GM19395 (cell line): ENCODE measurements around the gene SERPINA12.

Source experiments
- ATAC-seq: cut with Tn5 transposase; IDR thresholded peaks from one replicate; pipeline ENCODE4 v1.9.1; 2021; ENCODE audit warnings: mild to moderate bottlenecking, moderate library complexity; ENCODE audit not compliant: unreplicated experiment

SERPINA12 gene

DNA sequence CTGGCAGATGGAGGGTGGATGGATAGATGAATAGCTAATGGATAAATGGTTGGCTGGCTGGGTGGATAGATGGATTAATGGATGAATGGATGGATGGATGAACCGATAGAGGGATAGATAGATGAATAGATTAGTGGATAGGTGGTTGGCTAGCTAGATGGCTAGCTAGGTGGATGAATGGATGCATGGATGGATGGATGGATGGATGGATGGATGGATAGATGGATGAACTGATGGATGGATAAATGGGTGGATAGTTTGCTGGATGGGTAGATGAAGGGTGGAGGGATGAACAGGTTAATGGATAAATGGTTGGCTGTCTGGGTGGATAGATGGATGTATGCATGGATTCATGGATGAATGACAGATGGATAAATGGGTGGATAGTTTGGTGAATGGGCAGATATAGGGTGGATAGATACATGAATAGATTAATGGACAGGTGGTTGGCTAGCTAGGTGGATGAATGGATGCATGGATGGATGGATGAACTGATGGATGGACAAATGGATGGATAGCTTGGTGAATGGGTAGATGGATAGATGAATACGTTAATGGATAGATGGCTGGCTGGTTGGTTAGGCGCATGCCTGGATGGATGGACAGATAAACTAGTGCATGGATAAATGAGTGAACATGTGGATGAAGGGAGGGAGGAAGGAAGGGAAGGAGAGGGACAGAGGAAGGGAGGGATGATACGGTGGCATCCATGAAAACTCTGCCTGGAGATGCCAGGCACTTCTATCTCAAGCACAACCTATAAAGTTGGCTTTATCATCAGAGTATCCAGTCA is 41.3 kb downstream of the SERPINA12 start:
- ATAC-seq: no peak

DNA sequence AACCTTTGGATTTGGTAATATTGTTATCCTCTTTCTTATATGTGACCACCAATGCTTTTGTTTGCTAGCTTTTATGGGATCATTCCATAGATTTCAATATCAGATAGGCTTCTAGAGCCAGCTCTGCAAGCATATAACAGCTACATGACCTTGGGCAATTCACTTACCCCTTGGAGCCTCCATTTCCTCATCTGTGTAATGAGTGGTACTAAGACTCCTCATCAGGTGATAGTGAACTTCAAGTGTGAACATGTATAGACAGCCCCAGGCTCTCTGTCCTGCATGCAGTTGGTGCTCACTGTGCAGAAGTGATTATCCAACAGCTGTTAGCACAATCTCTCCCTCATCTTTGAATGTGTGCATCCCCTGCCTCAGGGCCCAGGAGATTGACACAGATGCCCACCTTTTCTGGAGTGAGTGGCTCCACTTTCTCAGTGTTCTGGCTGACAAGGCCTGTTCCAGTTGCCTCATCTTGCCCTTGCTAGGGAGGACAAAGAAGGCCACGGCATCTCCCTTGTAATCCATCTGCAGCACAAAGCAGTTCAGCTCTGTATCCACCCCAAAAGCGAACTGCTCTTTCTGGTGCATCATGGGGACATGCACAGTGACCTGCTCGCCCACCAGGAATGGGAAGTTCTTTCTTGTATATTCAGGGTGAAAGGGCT is 42.4 kb downstream of the SERPINA12 start:
- no peak for ATAC-seq

DNA sequence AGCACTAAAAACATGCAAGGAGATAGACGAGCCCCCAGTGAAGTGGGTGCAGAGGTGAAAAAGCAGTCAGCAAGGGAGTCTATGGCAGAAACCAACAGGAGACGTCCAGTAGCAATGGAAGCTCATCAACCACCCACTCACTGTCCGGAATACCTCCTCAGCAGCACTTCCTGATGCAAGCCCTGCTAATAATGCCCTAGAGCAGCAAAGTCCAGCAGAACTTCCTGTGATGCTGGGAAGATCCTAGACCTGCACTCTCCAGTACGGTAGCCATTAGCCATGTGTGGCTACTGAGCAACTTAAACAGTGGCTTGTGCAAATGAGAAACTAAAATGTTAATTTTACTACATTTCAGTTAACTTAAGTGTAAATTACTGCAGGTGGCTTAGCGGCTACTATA is 44.2 kb downstream of the SERPINA12 start:
- no peak for ATAC-seq

DNA sequence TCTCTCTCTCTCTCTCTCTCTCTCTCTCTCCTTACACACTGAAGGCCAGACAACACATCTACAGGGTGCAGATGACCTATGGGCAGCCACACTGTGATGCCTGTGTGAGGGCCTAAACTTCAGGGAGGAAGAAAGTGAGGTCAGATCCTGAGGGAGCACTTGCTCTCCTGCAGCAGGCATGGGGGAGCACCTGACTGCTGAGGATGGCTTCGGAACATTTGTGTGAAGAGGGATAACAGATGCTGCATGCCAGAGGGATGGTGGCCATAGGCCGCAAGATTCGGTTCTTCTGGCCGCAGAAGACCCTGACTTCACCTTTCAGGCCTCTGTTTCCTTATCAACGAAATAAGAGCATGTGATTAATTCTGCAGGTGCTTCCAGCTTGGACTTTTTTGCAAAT is 45.0 kb downstream of the SERPINA12 start:
- no peak for ATAC-seq

DNA sequence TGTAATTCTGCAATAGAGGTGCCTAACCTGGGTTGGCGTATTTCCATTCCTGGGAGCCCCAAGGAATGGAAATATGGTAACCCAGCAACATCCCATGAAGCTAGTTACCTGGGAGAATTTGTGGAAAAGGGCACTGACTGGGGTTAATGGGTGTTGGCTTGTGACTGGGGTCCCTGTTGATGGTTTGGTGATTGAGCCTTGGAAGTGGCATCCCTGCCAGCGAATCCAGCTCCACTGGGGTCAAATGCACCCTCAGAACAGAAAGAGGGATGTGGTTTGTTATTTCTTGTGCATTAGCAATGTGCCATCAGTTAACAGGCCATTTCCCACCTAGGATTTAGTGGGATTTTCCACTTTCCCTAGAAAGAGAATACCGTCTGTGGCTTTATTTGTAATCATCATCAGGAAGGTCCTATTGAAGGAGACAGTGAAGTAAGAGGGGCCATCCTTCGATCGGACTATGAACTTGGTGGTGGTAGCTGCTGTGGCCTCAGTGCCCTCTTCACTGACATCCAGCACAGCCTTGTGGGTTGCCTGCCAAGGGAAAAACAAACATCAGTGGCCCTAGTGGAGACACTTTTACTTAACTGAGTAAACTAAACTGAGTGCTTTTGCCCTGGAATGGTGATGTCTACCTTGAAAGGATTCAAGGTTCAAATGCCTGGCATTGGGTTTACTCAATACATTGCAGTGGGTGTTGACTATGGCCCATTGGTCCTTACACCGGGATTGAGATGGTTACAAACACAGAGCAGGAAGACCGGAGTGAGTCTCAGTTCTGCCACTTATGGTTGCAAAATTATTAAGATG is 46.3 kb downstream of the SERPINA12 start:
- no peak for ATAC-seq

DNA sequence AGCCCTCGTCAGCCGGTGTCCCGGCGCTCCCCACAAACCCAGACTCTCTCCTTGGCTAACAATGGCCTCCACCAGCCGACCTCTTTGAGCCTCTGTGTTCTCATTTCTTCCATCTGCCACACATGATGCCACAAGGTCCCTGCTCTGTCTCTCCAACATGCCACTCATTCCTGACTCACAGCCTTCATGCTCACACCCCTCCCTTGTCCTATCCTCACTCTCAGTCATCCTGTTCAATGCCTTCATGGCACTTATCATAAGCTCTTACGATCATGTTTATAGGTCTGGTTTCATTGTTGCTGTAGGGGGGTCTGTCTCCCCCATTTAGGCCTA is 47.1 kb downstream of the SERPINA12 start:
- ATAC-seq: no peak

DNA sequence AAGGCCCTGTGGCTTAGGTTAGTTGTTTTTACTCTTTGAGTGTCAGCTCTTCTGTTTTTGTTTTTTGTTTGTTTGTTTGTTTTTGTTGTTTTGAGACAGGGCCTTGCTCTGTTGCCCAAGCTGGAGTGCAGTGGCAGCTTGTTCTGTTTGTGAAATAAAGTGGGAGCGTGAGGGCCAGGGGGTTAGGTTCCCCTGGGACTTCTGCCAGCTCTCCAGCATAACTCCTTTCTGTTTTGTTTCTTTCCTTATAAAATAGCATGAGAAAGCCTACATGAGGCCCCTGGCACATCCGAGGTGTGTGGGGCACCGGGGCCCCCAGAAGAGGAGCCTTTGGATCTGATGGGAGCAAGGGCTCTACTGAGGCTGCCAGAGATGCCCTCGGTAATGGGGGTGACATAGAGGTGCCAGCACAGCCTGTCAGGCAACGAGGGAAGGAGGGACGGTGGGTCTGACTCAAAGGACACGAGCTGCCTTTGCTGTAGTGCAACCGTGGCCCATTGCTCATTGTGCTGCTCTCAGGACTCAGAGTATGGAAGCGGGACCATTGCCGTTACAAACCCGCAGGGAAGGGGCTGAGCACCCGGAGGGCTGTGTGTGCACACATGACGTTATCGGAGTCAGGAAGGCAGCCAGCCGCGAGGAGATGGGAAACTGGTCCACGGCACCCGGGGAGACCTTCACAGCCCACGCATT is 47.6 kb downstream of the SERPINA12 start:
- ATAC-seq: no peak

DNA sequence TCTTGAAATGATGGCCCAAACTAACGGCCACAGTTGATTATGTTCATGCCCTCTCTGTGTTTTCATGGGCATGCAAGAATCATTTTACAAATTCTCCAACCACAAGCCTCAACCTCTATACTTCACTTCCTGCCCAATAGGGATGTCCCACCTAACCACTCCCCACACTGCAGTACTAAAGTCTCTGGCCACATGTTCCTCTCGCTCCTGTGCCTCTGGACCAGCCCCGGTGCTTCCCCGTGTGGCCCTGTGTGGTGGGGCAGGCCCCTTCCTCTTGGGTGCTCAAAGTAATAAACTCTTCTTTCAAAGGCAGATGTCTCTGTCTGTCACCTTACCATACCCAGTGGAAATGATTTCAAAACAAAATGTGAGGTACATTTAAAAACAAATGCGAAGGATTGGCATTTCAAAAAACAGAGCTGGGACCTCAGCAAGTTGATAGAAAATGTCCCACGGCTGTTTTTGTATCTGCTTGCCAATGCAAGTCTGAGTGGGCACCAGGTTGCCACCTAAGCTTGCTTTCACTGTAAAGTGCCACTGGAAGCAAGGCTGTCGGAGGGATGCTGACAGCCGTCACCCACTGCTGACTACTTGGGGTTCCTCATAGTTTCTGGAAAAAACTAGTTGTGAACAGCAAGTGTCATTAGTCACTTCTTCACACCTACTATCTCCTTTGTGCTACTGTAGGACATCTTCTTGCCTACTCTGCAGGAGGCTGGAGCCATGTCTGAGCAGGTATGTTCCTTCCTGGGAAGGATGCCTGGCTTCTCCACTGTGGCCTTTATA is 48.4 kb downstream of the SERPINA12 start:
- no peak for ATAC-seq

DNA sequence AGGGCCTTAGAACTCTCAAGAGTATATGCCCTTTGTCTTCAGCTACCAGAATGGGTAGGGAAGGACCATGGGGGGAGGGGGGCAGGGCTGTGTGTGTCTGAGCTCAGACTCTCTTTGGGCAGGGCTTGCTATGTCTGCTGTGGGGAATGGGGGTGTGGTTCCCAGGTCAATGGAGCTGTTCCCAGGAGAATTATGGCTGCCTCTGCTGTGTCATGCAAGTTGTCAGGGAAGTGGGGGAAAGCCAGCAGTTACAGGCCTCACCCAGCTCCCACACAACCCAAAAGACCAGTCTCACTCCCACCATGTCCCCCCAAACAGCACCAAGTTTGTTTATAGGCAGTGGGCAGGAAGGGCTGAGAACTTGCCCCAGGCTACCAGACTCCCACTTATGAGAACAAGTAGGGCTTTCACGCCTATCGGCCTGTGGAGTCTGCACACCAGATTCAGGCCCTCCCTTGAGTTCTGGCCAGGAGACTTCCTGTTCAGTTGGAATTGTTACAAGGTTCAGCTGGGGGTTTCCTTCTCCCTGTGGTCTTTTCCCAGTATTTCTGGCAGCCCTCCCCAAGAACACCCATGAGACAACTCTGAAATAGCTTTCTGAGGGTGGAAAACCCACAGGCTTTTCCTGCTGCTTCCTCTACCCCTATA is 50.6 kb downstream of the SERPINA12 start:
- ATAC-seq: no peak

DNA sequence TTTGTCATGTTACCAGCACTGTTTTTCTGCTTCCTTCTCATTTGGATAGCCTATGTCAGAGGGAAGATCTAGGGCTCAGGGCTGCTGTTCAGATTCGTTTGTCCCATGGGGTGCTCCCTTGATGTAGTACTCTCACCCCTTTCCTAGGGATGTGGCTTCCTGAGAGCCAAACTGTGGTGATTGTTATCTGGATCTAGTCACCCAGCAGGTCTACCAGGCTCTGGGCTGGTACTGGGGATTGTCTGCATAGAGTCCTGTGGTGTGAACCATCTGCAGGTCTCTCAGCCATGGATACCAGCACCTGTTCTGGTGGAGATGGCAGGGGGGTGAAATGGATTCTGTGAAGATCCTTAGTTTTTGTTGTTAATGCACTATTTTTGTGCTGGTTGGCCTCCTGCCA is 51.2 kb downstream of the SERPINA12 start:
- no peak for ATAC-seq

DNA sequence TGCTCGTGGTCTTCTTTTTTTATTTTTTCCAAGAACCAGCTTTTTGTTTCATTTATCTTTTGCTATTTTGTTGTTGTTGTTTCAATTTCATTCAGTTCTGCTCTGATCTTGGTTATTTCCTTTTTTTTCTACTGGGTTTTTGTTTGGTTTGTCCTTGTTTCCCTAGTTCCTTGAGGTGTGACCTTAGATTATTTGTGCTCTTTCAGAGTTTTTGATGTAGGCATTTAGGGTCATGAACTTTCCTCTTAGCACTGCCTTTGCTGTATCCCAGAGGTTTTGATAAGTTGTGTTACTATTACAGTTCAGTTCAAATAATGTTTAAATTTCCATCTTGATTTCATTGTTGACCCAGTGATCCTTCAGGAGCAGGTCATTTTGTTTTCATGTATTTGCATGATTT is 53.3 kb downstream of the SERPINA12 start:
- ATAC-seq: no peak

DNA sequence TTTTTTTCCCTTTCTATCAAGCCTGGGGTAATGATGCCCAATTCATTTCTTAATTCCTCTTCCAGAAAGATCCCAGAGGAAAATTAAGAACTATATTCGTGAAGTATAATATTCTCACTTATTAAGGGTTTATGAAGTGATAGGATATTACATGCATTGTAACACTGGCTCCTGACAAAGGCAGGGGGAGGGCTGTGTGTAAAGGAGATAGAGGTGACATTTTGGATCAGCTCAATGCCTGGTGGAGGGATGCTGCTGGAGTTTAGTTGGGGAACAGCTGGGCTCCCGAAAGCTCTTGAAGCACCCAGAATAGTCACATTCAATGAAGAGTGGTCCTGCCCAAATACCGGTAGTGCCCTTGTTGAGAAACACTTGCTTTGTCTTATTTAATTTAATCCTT is 57.4 kb downstream of the SERPINA12 start:
- ATAC-seq: no peak

DNA sequence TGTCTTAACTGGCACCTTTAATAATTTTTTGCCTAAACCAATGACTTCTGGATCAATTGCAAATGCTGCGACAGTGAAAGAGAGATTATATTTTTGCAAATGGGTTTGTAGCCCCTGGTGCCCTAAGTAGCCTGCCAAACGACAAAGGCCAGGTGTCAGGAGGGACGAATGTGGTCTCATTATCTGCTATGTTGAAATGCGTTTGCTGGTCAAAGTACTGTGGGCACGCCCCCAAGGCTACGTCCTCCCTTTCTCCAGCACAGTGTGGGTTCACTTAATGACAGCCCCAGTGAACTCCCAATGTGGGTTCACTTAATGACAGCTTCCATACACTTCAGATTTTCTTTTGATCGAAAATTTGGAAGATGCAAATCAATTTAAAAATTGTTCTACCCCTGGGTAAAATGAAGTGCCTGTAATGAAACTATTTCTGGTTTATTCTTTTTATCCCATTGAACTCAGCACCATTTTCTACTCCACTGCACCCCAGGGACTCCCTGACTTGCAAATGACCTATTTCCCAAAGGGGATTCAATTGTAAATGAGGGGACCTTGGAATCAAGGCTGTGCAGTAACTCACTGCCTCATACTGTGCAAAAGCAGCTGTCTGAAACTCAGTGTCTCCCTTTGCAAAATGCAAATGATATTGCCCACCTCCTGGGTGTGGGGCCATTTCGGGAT is 58.0 kb downstream of the SERPINA12 start:
- no peak for ATAC-seq

DNA sequence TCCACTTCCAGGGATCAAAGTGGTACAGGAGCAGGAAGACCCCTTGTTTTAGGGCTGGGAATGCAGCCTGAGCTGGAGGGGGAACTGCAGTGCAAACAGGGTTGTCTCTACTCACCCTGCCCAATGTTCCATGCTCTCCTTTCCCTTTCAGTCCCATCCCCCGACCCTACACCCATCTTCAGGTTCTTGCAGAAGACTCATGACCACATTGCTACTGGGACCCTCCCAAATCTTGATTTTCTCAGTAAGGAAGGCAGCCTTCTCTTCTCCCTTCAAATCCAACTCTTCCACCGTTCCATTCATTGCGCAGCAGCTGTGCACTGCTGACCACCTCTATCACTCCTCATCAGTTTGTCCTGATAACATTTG is 58.6 kb downstream of the SERPINA12 start:
- no peak for ATAC-seq

DNA sequence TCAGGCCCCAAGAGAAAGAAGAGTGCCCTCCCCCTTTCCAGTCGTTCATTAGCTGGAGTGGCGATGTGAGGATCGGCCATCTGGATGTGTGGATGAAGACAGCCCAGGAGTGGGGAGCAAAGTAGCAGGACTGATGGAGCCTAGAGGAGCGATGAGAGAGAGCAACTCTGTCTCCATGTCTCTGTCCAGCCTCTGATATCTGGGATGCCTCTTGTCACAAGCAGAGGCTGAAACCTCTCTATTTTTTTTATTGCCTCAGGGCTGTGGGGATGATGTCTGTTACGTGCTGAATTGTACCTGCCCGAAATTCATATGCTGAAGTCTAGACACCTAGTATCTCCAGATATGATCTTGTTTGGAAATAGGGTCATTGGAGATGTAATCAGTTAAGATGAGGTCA is 59.3 kb downstream of the SERPINA12 start:
- no peak for ATAC-seq

DNA sequence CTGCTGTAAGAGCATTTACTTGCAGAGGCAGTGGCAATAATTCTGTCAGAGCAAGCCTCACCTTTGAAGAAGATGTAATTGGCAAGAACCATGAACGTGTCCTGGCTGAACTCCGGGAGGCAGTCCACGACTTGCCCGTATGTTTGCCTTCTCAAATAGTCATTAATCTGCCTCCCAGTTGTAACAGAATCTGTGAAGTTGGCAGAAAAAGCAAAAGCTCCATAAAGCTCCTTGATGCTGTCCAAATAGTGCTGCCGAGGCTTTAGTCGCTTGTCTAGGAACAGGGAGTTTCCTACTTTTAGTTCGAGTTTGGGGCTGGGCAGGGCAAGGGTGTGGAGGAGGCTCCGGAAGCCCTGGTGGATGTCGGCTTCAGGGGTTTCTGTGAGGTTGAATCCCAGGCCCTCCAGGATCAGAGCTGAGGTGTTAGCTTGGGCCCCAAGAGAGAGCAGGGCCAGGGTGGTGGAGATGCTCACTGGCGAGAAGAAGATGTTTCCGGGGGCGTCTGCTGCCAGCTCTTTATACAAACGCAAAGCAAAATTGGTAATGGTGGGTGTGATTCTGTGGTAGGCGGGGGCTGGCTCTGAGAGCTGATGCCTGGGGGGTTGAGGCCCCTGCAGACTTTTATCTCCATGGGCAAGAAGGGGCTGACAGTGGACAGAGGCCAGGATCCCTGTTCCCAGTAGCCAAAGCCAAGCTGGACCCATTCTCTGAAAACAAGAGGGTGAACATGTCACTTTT is 61.0 kb downstream of the SERPINA12 start:
- no peak for ATAC-seq

DNA sequence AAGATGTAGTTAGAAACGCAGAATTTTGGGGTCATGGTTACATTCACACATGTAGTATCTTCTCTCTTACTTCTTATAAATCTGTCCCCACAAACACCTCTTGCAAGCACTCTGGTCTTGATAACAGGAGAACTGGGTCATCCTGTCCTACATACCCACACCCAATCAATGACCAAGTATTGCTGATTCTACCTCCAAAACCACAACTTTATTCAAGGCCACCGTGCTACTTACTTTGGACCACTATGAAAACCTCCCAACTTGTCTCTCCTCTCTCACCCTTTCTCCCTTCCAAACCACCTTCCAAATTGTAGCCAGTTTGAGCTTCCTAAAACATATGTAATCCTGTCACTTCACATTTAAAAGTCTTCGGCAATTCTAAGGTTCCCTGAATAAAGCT is 62.1 kb downstream of the SERPINA12 start:
- ATAC-seq: no peak

DNA sequence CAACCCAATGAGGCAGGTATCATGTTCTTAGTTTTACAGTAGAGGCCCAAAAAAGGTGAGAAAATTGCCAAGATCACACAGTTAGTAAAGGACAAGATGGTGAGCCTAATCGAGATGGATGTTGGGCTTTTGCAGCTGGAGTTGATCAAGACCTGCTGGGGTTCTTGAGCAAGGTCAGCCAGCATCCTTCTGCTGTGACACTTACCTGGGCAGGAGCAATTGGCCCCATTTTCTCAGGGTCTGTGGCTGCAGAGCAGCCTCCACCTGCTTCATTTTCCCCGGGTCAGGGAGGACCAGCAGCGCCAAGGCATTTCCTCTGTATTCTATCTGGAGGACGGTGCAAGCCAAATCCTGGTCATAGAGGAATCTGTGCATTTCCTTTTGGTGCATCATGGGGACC is 63.1 kb downstream of the SERPINA12 start:
- no peak for ATAC-seq

DNA sequence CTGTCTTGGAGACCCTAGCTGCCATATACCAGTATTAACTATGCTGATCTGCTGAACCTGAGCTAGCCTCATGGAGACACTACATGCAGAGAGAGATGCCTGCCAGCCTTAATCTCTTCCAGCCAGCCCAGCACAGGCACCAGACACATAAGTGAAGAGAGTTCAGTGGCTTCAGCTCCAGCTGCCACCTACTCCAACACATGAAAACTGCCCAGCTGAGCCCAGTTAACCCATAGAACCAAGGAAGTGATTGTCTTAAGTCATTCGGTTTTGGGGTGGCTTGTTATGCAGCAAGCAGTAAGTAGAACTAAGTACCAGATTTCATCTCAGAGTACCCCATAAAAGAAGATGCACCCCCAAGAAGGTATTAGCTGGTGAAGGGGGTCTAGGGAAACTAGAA is 64.3 kb downstream of the SERPINA12 start:
- no peak for ATAC-seq
